K562 (cell line): ENCODE measurements around the gene PNPLA1. TPM values are rescaled to one million over a fixed set of nuclear protein-coding genes. Genes with fewer than 3 reads are reported as not detected.

Experiments used
- ATF1 ChIP-seq, 2 experiments: fragments of 450-650 bp in 1 of 2; IDR thresholded peaks; 2 replicates each; pipeline ENCODE4 v1.6.1; 2016; ENCODE audit warnings: missing compliant biosample characterization in 1 of 2, missing genetic modification characterization in 1 of 2
- CHD4 ChIP-seq: fragments of 200-600 bp; sonication (generic); IDR thresholded peaks from 3 replicates; pipeline ENCODE4 v1.6.1; 2012; ENCODE audit warnings: low read depth, mild to moderate bottlenecking, mixed read lengths, low read length, inconsistent platforms; ENCODE audit not compliant: insufficient read depth, insufficient replicate concordance, poor library complexity, severe bottlenecking
- CREBBP ChIP-seq: IDR thresholded peaks from one replicate; pipeline ENCODE4 v1.6.1; 2012; ENCODE audit warnings: low read depth, mild to moderate bottlenecking, control low read depth, inconsistent platforms, low read length
- CTBP1 ChIP-seq: fragments of 450-650 bp; IDR thresholded peaks from 2 replicates; pipeline ENCODE4 v1.6.1; 2016; ENCODE audit warnings: borderline replicate concordance
- DMBX1 ChIP-seq: fragments of 250-450 bp; sonication (Bioruptor Pico); IDR thresholded peaks from 2 replicates; pipeline ENCODE4 v1.8.0; 2022; ENCODE audit warnings: inconsistent platforms, mild to moderate bottlenecking, moderate library complexity, borderline replicate concordance
- EGR1 ChIP-seq: fragments of 450-650 bp; conservative IDR thresholded peaks from 2 replicates; pipeline ENCODE4 v1.6.1; 2017; ENCODE audit warnings: mild to moderate bottlenecking
- GABPA ChIP-seq: fragments of 200-800 bp; sonication (Bioruptor generic); conservative IDR thresholded peaks from 2 replicates; pipeline ENCODE4 v1.6.1; 2016; ENCODE audit warnings: low read depth, missing genetic modification characterization, missing compliant biosample characterization
- ILK ChIP-seq: fragments of 450-650 bp; IDR thresholded peaks from 2 replicates; pipeline ENCODE4 v1.6.1; 2016; ENCODE audit warnings: missing genetic modification characterization, low read depth, mild to moderate bottlenecking, missing compliant biosample characterization, moderate library complexity, borderline replicate concordance
- MNT ChIP-seq, 2 experiments: fragments of 450-650 bp; conservative IDR thresholded peaks; 2 replicates each; pipeline ENCODE4 v1.6.1; 2017; ENCODE audit warnings: mild to moderate bottlenecking in 2 of 2, moderate library complexity in 2 of 2
- NEUROD1 ChIP-seq: fragments of 150-350 bp; IDR thresholded peaks from 2 replicates; pipeline ENCODE4 v1.6.1; 2014; ENCODE audit warnings: borderline replicate concordance, low read length, low read depth; ENCODE audit not compliant: partially characterized antibody
- NFIC ChIP-seq: fragments of 450-650 bp; IDR thresholded peaks from 2 replicates; pipeline ENCODE4 v1.6.1; 2017; ENCODE audit warnings: mild to moderate bottlenecking, inconsistent platforms
- NR4A1 ChIP-seq, 2 experiments: fragments of 250-450 bp in 1 of 2; fragments of 450-650 bp in 1 of 2; sonication (Bioruptor Pico) in 1 of 2; IDR thresholded peaks; 2 replicates each; pipeline versions ENCODE4 v1.4.0 to v1.6.1; 2016 to 2020; ENCODE audit warnings: mild to moderate bottlenecking in 2 of 2, missing compliant biosample characterization in 1 of 2, missing genetic modification characterization in 1 of 2, moderate library complexity in 1 of 2
- RCOR1 ChIP-seq, 2 experiments: IDR thresholded peaks; 2 replicates each; pipeline ENCODE4 v1.6.1; 2012; ENCODE audit warnings: low read depth in 2 of 2, low read length in 2 of 2, borderline replicate concordance in 1 of 2, improper control_type of control experiment in 1 of 2
- SIN3A ChIP-seq, 2 experiments: fragments of 150-350 bp in 1 of 2; IDR thresholded peaks; 2 replicates each; pipeline ENCODE4 v1.6.1; 2011 to 2016; ENCODE audit warnings: borderline replicate concordance in 2 of 2, low read depth in 2 of 2, low read length in 2 of 2, mild to moderate bottlenecking in 2 of 2, moderate library complexity in 2 of 2; ENCODE audit not compliant: control insufficient read depth in 1 of 2
- polyA plus RNA-seq, 8 experiments: library from polyadenylated mRNA; depleted of rRNA in 4 of 8; stranded (reverse) in 5 of 8; unstranded in 3 of 8; fragments of >200 nt; fragmentation: Nextera tagmentation in 2 of 8; fragmentation: Illumina TruSeq in 1 of 8; extraction: Ambion mirVana in 2 of 8; extraction: Trizol in 1 of 8; gene quantifications; 2 replicates each; pipeline versions ENCODE4 v1.2.1 to v1.2.3, GENCODE V29; 2011 to 2014; ENCODE audit warnings: inconsistent platforms in 1 of 8, missing spikeins in 1 of 8
- total RNA-seq, 7 experiments: library from RNA; depleted of rRNA in 6 of 7; stranded (reverse); fragments of >200 nt in 6 of 7; fragmentation: Illumina TruSeq in 2 of 7; extraction: Trizol in 2 of 7; gene quantifications; 2 replicates each; pipeline versions ENCODE4 v1.2.1 to v1.2.3, GENCODE V29; 2011 to 2021; ENCODE audit warnings: low replicate concordance in 1 of 7

PNPLA1 gene
- total and polyA plus RNA-seq, 9 of the 15 experiments (the other 6 are each of a cell fraction or from before 2014, with no cell fraction given), result 0.04 to 0.27 (median 0.13) TPM; not detected in 2

GRCh38 chr6:36290668-36291620, 21.1 kb downstream of the PNPLA1 start (continued):
- TF ChIP-seq MNT (conservative IDR thresholded peaks at IDR 0.05) (no peak), ATF1 (CRISPR knock-in tag; IDR thresholded peaks at IDR 0.05) (no peak), ATF1 (tag; IDR thresholded peaks at IDR 0.05) (peak; percentile 20; the same call in 1 of the 2 replicates), DMBX1 (CRISPR knock-in tag) (no peak; the same call in 1 of the 2 replicates), CREBBP (no peak), CTBP1 (peak; percentile 79), NFIC (peak; percentile 83), CHD4 (peak; percentile 61), EGR1 (peak; percentile 43; the same call in 1 of the 2 replicates), SIN3A (IDR thresholded peaks at IDR 0.05; ENCODE audit: borderline replicate concordance in 2 of 2, control insufficient read depth in 1 of 2, low read depth in 2 of 2, low read length in 2 of 2) (no peak), GABPA (tag) (peak; percentile 50; the same call in 1 of the 2 replicates), NR4A1 (CRISPR knock-in tag; IDR thresholded peaks at IDR 0.05) (no peak), NR4A1 (tag; IDR thresholded peaks at IDR 0.05) (peak; percentile 48; the same call in 1 of the 2 replicates), NEUROD1 (peak; percentile 56), ILK (no peak), RCOR1 (IDR thresholded peaks at IDR 0.05; ENCODE audit: borderline replicate concordance in 1 of 2, low read depth in 2 of 2, low read length in 2 of 2) (peak in 1 of 2 experiments; percentile 83; a peak in 2 of 4 replicates)
